IPS-18c (cell line): ENCODE measurements around the gene LBHD2.

Experiments
- H3K4me3 ChIP-seq: 2 replicates; pipeline ENCODE4 v1.7.0; 2013; ENCODE audit warnings: low read depth, mild to moderate bottlenecking, low read length, moderate library complexity; ENCODE audit not compliant: insufficient read depth
- H3K9me3 ChIP-seq: one replicate; pipeline ENCODE4 v1.6.1; 2013; ENCODE audit warnings: mild to moderate bottlenecking, low read length, moderate library complexity; ENCODE audit not compliant: control insufficient read depth, insufficient read depth

The LBHD2 gene

GRCh38 chr14:103121846-103122584, 38.0 kb downstream of the LBHD2 start:
- peak overlapping the region; percentile 28; the same call in 1 of the 2 replicates for H3K4me3 ChIP-seq
- H3K9me3 ChIP-seq = peaks cover 2% of the 10 kb centered on the region

GRCh38 chr14:103122585-103122946, 38.6 kb downstream of the LBHD2 start:
- Histone ChIP-seq H3K9me3 (peaks cover 2% of the 10 kb centered on the region), H3K4me3 (peak overlapping the region; percentile 28)

- Histone ChIP-seq H3K9me3 (peaks cover 2% of the 10 kb centered on the region), H3K4me3 (peak within 1 kb of the TSS; percentile 28)
Measured at GRCh38 chr14:103122947-103123633, 39.1 kb downstream of the LBHD2 start, which contains the start of gene TNFAIP2. TSS of gene TNFAIP2 (plus strand) at chr14:103123461. CDS start at chr14:103126458, 2,997 bp downstream.

GRCh38 chr14:103123634-103124500, 39.9 kb downstream of the LBHD2 start:
- Histone ChIP-seq H3K9me3 (peaks cover 2% of the 10 kb centered on the region), H3K4me3 (peak overlapping the region; percentile 24; the same call in 1 of the 2 replicates)

- Histone ChIP-seq H3K4me3 (no peak overlapping the region), H3K9me3 (peaks cover 2% of the 10 kb centered on the region)
Measured at GRCh38 chr14:103124501-103125001, 40.5 kb downstream of the LBHD2 start.

GRCh38 chr14:103125098-103126070, 41.4 kb downstream of the LBHD2 start:
- H3K4me3 ChIP-seq = no peak overlapping the region
- H3K9me3 ChIP-seq = peaks cover 2% of the 10 kb centered on the region

- peak overlapping the region; percentile 11 for H3K4me3 ChIP-seq
Measured at GRCh38 chr14:103126088-103126872, 42.3 kb downstream of the LBHD2 start.

GRCh38 chr14:103126873-103127304, 42.9 kb downstream of the LBHD2 start:
- Histone ChIP-seq H3K9me3 (peaks cover 2% of the 10 kb centered on the region), H3K4me3 (peak overlapping the region; percentile 11)

More at GRCh38 chr14:103126088-103126872, 42.3 kb downstream of the LBHD2 start:
- H3K9me3 ChIP-seq = peaks cover 2% of the 10 kb centered on the region

GRCh38 chr14:103127356-103127755, 43.3 kb downstream of the LBHD2 start:
- Histone ChIP-seq H3K9me3 (peaks cover 2% of the 10 kb centered on the region), H3K4me3 (no peak overlapping the region)

GRCh38 chr14:103127861-103128598, 44.0 kb downstream of the LBHD2 start:
- Histone ChIP-seq H3K4me3 (no peak overlapping the region), H3K9me3 (peaks cover 2% of the 10 kb centered on the region)

GRCh38 chr14:103128631-103129300, 44.8 kb downstream of the LBHD2 start:
- H3K4me3 ChIP-seq = no peak overlapping the region

GRCh38 chr14:103129301-103130016, 45.4 kb downstream of the LBHD2 start:
- Histone ChIP-seq H3K9me3 (peaks cover 2% of the 10 kb centered on the region), H3K4me3 (no peak overlapping the region)

More at GRCh38 chr14:103128631-103129300, 44.8 kb downstream of the LBHD2 start:
- H3K9me3 ChIP-seq = peaks cover 2% of the 10 kb centered on the region

GRCh38 chr14:103130017-103130764, 46.2 kb downstream of the LBHD2 start:
- Histone ChIP-seq H3K4me3 (no peak overlapping the region), H3K9me3 (peaks cover 2% of the 10 kb centered on the region)
